Kidney (tissue), 14 donors: ENCODE measurements around the gene NEAT1. TPM values are rescaled to one million over a fixed set of nuclear protein-coding genes. Genes with fewer than 3 reads are reported as not detected.
"Not testable (repeated sequence)": the region's sequence is repeated elsewhere in the genome, so short reads cannot be mapped to it uniquely, and the experiment has no call there.

Experiments used
- DNase-seq, 5 donors: peaks; one replicate each; pipeline ENCODE4 v3.0.0-alpha.2; 2013 to 2020
- FAIRE-seq: peaks from 2 replicates; lab custom pipeline; 2012; peaks lifted over from hg19 to GRCh38; lab: Jason Lieb, UNC
- H3K27ac ChIP-seq, 2 donors: one replicate each; pipeline ENCODE4 v1.7.0; 2013; ENCODE audit warnings: low read depth in 2 of 2, low read length in 2 of 2, inconsistent platforms in 1 of 2
- H3K27me3 ChIP-seq: one replicate; pipeline ENCODE4 v1.7.1; 2013; ENCODE audit warnings: low read length, inconsistent platforms; ENCODE audit not compliant: control insufficient read depth, insufficient read depth
- H3K36me3 ChIP-seq, 3 donors: one replicate each; pipeline versions ENCODE4 v1.7.0 to v1.7.1; 2013; ENCODE audit warnings: low read length in 3 of 3, control low read depth in 1 of 3, inconsistent platforms in 1 of 3; ENCODE audit not compliant: insufficient read depth in 3 of 3, control insufficient read depth in 2 of 3
- H3K4me1 ChIP-seq, 3 donors: one replicate each; pipeline versions ENCODE4 v1.7.0 to v1.7.1; 2013; ENCODE audit warnings: low read length in 3 of 3, inconsistent platforms in 1 of 3, low read depth in 1 of 3; ENCODE audit not compliant: control insufficient read depth in 2 of 3, insufficient read depth in 2 of 3
- H3K4me3 ChIP-seq, 3 donors: one replicate each; pipeline versions ENCODE4 v1.7.0 to v1.8.1; 2013; ENCODE audit warnings: low read length in 3 of 3, control low read depth in 1 of 3, inconsistent platforms in 1 of 3
- H3K9ac ChIP-seq, 3 donors: one replicate each; pipeline versions ENCODE4 v1.7.0 to v1.7.1; 2013; ENCODE audit warnings: low read length in 3 of 3, control low read depth in 1 of 3, inconsistent platforms in 1 of 3
- H3K9me3 ChIP-seq, 3 donors: one replicate each; pipeline versions ENCODE4 v1.7.0 to v1.7.1; 2013; ENCODE audit warnings: low read length in 3 of 3, control low read depth in 1 of 3, inconsistent platforms in 1 of 3; ENCODE audit not compliant: control insufficient read depth in 2 of 3, insufficient read depth in 1 of 3
- CTCF ChIP-seq: IDR thresholded peaks from 3 replicates; pipeline ENCODE4 v1.5.1; 2012; ENCODE audit warnings: mild to moderate bottlenecking, moderate library complexity, borderline replicate concordance; ENCODE audit not compliant: insufficient read depth; ENCODE audit errors: extremely low read depth
- intact Hi-C: fragments of 100-400 bp; cut with DNase I; formaldehyde crosslinking; loops from one replicate; pipeline ENCODE4 v1.11.1; 2022
- polyA plus RNA-seq: library from polyadenylated mRNA; stranded (reverse); fragments of 350-450 nt; fragmentation: Illumina TruSeq; extraction: RNeasy Lipid Tissue Mini Kit (QIAGEN cat#74804); gene quantifications from one replicate; pipeline ENCODE4 v1.2.3, GENCODE V29; 2014; ENCODE audit warnings: low read depth, low replicate concordance; ENCODE audit not compliant: insufficient read depth
- total RNA-seq: library from RNA; stranded (reverse); fragmentation: NEBNext Ultra II Directional; extraction: Animal tissue kit (Norgen Biotek cat#: 25700); gene quantifications from one replicate; pipeline ENCODE4 v1.2.1, GENCODE V29; 2021
- donor health status: control.
- donor health status: control.
- donor health status: control.
- donor health status: control.
- donor health status: control.
- donor health status: DM: yes; HTN: yes; CAD: no.
- donor health status: Normal renal cell carcinoma (clear cell type).

NEAT1 gene
- total and polyA plus RNA-seq, 2 donors from 2014 or later: 595 to 1,006 TPM

GRCh38 chr11:65470433-65471049, 47.9 kb downstream of the NEAT1 start:
- peaks cover 0 to 14% (median 12%) of the 10 kb centered on the region in 3 donors for H3K4me1 ChIP-seq
- TF ChIP-seq CTCF: no peak
- H3K9ac ChIP-seq: peak overlapping the region in 2 of 3 donors; percentile 34 to 60
- no peak for FAIRE-seq
- no peak overlapping the region for H3K4me3 ChIP-seq
- peak in 1 of 5 donors; percentile 36 for DNase-seq
- H3K27me3 ChIP-seq: no peaks in the 10 kb centered on the region
- H3K27ac ChIP-seq: peak overlapping the region; percentile 92 to 97
- H3K9me3 ChIP-seq: no peaks in the 10 kb centered on the region
- H3K36me3 ChIP-seq: no peaks in the 10 kb centered on the region
- intact Hi-C loops: no loop called here

- Histone ChIP-seq H3K4me1 (peaks cover 0 to 18% (median 12%) of the 10 kb centered on the region in 3 donors), H3K27ac (peak overlapping the region; percentile 92 to 97), H3K9ac (peak overlapping the region in 2 of 3 donors; percentile 77 to 88), H3K36me3 (no peaks in the 10 kb centered on the region), H3K9me3 (no peaks in the 10 kb centered on the region), H3K27me3 (no peaks in the 10 kb centered on the region), H3K4me3 (peak overlapping the region in 2 of 3 donors; percentile 25 to 55)
- peak in 3 of 5 donors; percentile 58 to 88 (median 66) for DNase-seq
- intact Hi-C loops: no loop called here
- no peak for FAIRE-seq
- TF ChIP-seq CTCF: peak; percentile 71
Measured at GRCh38 chr11:65471447-65471891, 48.9 kb downstream of the NEAT1 start.

- FAIRE-seq, H3K4me3 ChIP-seq, H3K9me3 ChIP-seq, H3K36me3 ChIP-seq, H3K27me3 ChIP-seq, intact Hi-C loops: not testable (repeated sequence)
- peaks cover 0 to 19% (median 12%) of the 10 kb centered on the region in 3 donors for H3K4me1 ChIP-seq
- H3K27ac ChIP-seq: peak overlapping the region; percentile 92 to 97
- peak overlapping the region in 1 of 3 donors; percentile 88 for H3K9ac ChIP-seq
- peak in 1 of 5 donors; percentile 7 for DNase-seq
Measured at GRCh38 chr11:65472588-65473277, 50.1 kb downstream of the NEAT1 start.

GRCh38 chr11:65473278-65473860, 50.8 kb downstream of the NEAT1 start:
- peak in 1 of 5 donors; percentile 9 for DNase-seq
- H3K27ac ChIP-seq: peak overlapping the region; percentile 92 to 97
- TF ChIP-seq CTCF: no peak
- intact Hi-C loops: no loop called here
- H3K36me3 ChIP-seq: no peaks in the 10 kb centered on the region
- H3K4me3 ChIP-seq: no peak overlapping the region
- FAIRE-seq: no peak
- H3K9me3 ChIP-seq: no peaks in the 10 kb centered on the region
- peak overlapping the region in 1 of 3 donors; percentile 19 for H3K9ac ChIP-seq
- H3K27me3 ChIP-seq: no peaks in the 10 kb centered on the region
- peaks cover 0 to 18% (median 12%) of the 10 kb centered on the region in 3 donors for H3K4me1 ChIP-seq
